Trophoblast cell (in vitro differentiated cells and primary cell): ENCODE measurements around the gene NEK3.
"Not testable (repeated sequence)": the region's sequence is repeated elsewhere in the genome, so short reads cannot be mapped to it uniquely, and the experiment has no call there.

Source experiments
- DNase-seq, 2 donors: peaks; one replicate each; pipeline ENCODE4 v3.0.0-alpha.2; 2016
- H2AFZ ChIP-seq: 2 replicates; pipeline ENCODE4 v1.6.1; 2013; ENCODE audit warnings: low read length, moderate library complexity, mild to moderate bottlenecking; ENCODE audit not compliant: insufficient read depth, poor library complexity
- H2AK5ac ChIP-seq: 2 replicates; pipeline ENCODE4 v1.6.1; 2013; ENCODE audit warnings: mild to moderate bottlenecking, low read length
- H2BK120ac ChIP-seq: 2 replicates; pipeline ENCODE4 v1.6.1; 2013; ENCODE audit warnings: low read length, mild to moderate bottlenecking, moderate library complexity; ENCODE audit not compliant: insufficient read depth, poor library complexity
- H2BK12ac ChIP-seq: 2 replicates; pipeline ENCODE4 v1.6.1; 2013; ENCODE audit warnings: mild to moderate bottlenecking, low read length, moderate library complexity
- H2BK5ac ChIP-seq: 2 replicates; pipeline ENCODE4 v1.6.1; 2013; ENCODE audit warnings: low read length, low read depth, moderate library complexity, mild to moderate bottlenecking; ENCODE audit not compliant: poor library complexity
- H3K14ac ChIP-seq: 2 replicates; pipeline ENCODE4 v1.6.1; 2013; ENCODE audit warnings: mild to moderate bottlenecking, low read length
- H3K18ac ChIP-seq: 2 replicates; pipeline ENCODE4 v1.6.1; 2013; ENCODE audit warnings: mild to moderate bottlenecking, low read length
- H3K23ac ChIP-seq: 2 replicates; pipeline ENCODE4 v1.6.1; 2013; ENCODE audit warnings: low read length
- H3K27ac ChIP-seq: 2 replicates; pipeline ENCODE4 v1.5.1; 2013; ENCODE audit warnings: low read depth, mild to moderate bottlenecking, inconsistent platforms, low read length, moderate library complexity
- H3K27me3 ChIP-seq: 2 replicates; pipeline ENCODE4 v1.6.1; 2013; ENCODE audit warnings: inconsistent platforms, mild to moderate bottlenecking, low read length, moderate library complexity; ENCODE audit not compliant: insufficient read depth
- H3K36me3 ChIP-seq, 2 experiments: 1 replicate in 1 of 2; 2 replicates in 1 of 2; pipeline ENCODE4 v1.6.1; 2013; ENCODE audit warnings: low read length in 2 of 2, mild to moderate bottlenecking in 2 of 2, moderate library complexity in 1 of 2; ENCODE audit not compliant: insufficient read depth in 2 of 2, control insufficient read depth in 1 of 2
- H3K4ac ChIP-seq: 2 replicates; pipeline ENCODE4 v1.6.1; 2013; ENCODE audit warnings: low read depth, mild to moderate bottlenecking, low read length, moderate library complexity
- H3K4me1 ChIP-seq, 2 experiments: 1 replicate in 1 of 2; 2 replicates in 1 of 2; pipeline ENCODE4 v1.6.1; 2013; ENCODE audit warnings: low read length in 2 of 2, mild to moderate bottlenecking in 2 of 2, moderate library complexity in 1 of 2; ENCODE audit not compliant: insufficient read depth in 2 of 2, control insufficient read depth in 1 of 2
- H3K4me2 ChIP-seq: 2 replicates; pipeline ENCODE4 v1.6.1; 2013; ENCODE audit warnings: inconsistent platforms, mild to moderate bottlenecking, low read length, moderate library complexity
- H3K4me3 ChIP-seq: 2 replicates; pipeline ENCODE4 v1.5.1; 2013; ENCODE audit warnings: mild to moderate bottlenecking, low read depth, low read length, inconsistent platforms
- H3K79me1 ChIP-seq: one replicate; pipeline ENCODE4 v1.6.1; 2013; ENCODE audit warnings: low read length
- H3K79me2 ChIP-seq: 2 replicates; pipeline ENCODE4 v1.6.1; 2013; ENCODE audit warnings: low read length, mild to moderate bottlenecking; ENCODE audit not compliant: control insufficient read depth, insufficient read depth, poor library complexity
- H3K9ac ChIP-seq: 2 replicates; pipeline ENCODE4 v1.6.1; 2013; ENCODE audit warnings: mild to moderate bottlenecking, low read length
- H3K9me3 ChIP-seq: 2 replicates; pipeline ENCODE4 v1.6.1; 2013; ENCODE audit warnings: low read depth, mild to moderate bottlenecking, control low read depth, inconsistent platforms, low read length; ENCODE audit not compliant: insufficient read depth
- H4K12ac ChIP-seq: 2 replicates; pipeline ENCODE4 v1.6.1; 2013; ENCODE audit warnings: low read depth, mild to moderate bottlenecking, low read length, moderate library complexity
- H4K8ac ChIP-seq: 2 replicates; pipeline ENCODE4 v1.6.1; 2013; ENCODE audit warnings: low read depth, mild to moderate bottlenecking, low read length, moderate library complexity
- H4K91ac ChIP-seq: one replicate; pipeline ENCODE4 v1.6.1; 2013; ENCODE audit warnings: low read depth, mild to moderate bottlenecking, low read length, moderate library complexity
- WGBS: extraction: QIAGEN DNeasy Blood & Tissue Kit; methylation state at CpG from one replicate; pipeline ENCODE4 v1.1.7; 2013; ENCODE audit warnings: missing lambda C conversion rate; ENCODE audit not compliant: insufficient read length, insufficient coverage; ENCODE audit errors: extremely low coverage; 5-methylcytosine and 5-hydroxymethylcytosine counted together

Gene NEK3

DNA sequence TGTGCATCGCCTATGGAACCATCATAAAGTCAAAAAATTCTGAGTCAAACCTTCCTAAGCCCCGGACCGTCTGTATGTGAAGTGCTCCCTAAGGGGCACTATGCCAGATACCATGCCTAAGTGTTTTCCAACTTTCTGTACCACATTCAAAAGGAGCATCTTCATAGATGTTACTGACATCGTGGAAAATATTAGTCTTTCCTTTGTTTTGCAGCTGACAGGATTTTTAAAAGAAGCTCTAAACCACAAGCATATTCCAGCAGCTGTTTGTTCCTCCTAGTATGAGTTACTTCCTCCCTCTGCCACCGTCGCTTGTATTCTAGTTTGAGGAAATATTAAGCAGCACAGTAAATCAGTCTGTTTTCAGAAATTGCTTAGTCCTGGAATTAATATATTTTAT is 14.6 kb upstream of the NEK3 start:
- no CpG with 5 or more reads among the region's 6 CpGs for WGBS

DNA sequence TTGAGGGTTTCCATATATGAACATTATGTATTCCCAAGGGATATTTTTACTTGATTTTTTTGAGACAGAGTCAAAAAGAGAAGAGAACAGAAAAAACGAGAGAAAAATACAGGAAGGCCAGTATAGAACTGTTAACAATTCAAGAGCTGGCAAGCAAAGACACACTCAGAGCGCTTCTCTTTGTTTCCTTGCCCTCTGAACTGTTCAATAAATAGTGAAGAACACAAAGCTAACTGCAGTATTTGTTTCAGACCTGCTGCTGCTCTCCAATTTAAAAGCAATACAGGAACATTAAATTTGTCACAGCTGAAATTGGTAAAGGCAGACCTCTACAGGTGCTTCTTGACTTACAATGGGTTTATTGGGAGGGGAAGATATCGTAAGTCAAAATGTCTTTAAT is 14.0 kb upstream of the NEK3 start:
- no peak overlapping the region for H2AK5ac ChIP-seq
- WGBS = no CpG with 5 or more reads among the region's 3 CpGs
- H2BK12ac ChIP-seq = no peak overlapping the region

More for the DNA sequence above, 14.6 kb upstream of the NEK3 start:
- not testable (repeated sequence) for H2BK5ac ChIP-seq, H3K79me1 ChIP-seq, H4K91ac ChIP-seq, H2BK12ac ChIP-seq, H3K36me3 ChIP-seq, H2AFZ ChIP-seq, H3K18ac ChIP-seq, H3K4me2 ChIP-seq, H3K27me3 ChIP-seq, H2AK5ac ChIP-seq, H3K23ac ChIP-seq, H3K9me3 ChIP-seq, H3K27ac ChIP-seq, H3K79me2 ChIP-seq, H2BK120ac ChIP-seq, H3K4me1 ChIP-seq, H3K4ac ChIP-seq, H3K9ac ChIP-seq, H3K4me3 ChIP-seq, H4K8ac ChIP-seq, H3K14ac ChIP-seq, DNase-seq, H4K12ac ChIP-seq

DNA sequence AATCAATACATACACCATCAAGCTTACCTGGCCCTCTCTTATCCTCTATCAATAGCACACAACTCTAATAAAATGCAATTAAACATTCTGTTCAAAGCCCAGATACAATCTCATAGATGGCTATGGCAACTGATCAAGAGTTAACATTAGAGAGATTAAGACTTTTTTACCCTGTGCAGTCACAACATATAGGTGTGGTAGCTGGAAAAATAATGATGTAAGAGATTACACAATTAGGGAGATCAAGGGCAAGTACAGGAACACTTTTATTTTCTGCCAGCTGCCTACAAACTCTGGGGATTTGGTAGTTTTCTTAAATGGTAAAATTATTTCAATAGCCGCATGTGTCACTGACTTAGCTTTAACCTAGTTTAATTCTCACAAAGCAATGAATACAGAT is 12.3 kb upstream of the NEK3 start:
- H3K4me3 ChIP-seq, H2BK5ac ChIP-seq, H3K9me3 ChIP-seq, H3K4me1 ChIP-seq, DNase-seq, H3K79me2 ChIP-seq, H2AK5ac ChIP-seq, H2BK12ac ChIP-seq, H3K4me2 ChIP-seq, H3K14ac ChIP-seq, H4K91ac ChIP-seq, H4K8ac ChIP-seq, H3K4ac ChIP-seq, H4K12ac ChIP-seq, H3K18ac ChIP-seq, H3K23ac ChIP-seq, H3K27ac ChIP-seq, H3K79me1 ChIP-seq, H3K9ac ChIP-seq, H2BK120ac ChIP-seq, H2AFZ ChIP-seq, H3K27me3 ChIP-seq: not testable (repeated sequence)
- no CpG with 5 or more reads among the region's 1 CpG for WGBS
- H3K36me3 ChIP-seq = peaks cover 10 to 16% of the 10 kb centered on the region in 2 experiments

More for the DNA sequence above, 14.0 kb upstream of the NEK3 start:
- no peaks in the 10 kb centered on the region for H3K4me1 ChIP-seq
- no peak overlapping the region for H4K12ac ChIP-seq
- no peak overlapping the region for H3K4me3 ChIP-seq
- no peak overlapping the region for H2BK120ac ChIP-seq
- no peak overlapping the region for H3K27ac ChIP-seq
- no peak overlapping the region for H3K9ac ChIP-seq
- peaks cover 10 to 14% of the 10 kb centered on the region in 2 experiments for H3K36me3 ChIP-seq
- no peak overlapping the region for H2AFZ ChIP-seq
- no peak overlapping the region for H2BK5ac ChIP-seq
- no peak overlapping the region for H3K4me2 ChIP-seq
- H3K79me2 ChIP-seq = no peaks in the 10 kb centered on the region
- H4K91ac ChIP-seq = no peak overlapping the region
- H4K8ac ChIP-seq = no peak overlapping the region
- no peak overlapping the region for H3K4ac ChIP-seq
- no peak overlapping the region for H3K18ac ChIP-seq
- no peak overlapping the region for H3K14ac ChIP-seq
- H3K79me1 ChIP-seq = no peaks in the 10 kb centered on the region
- no peaks in the 10 kb centered on the region for H3K9me3 ChIP-seq
- no peak overlapping the region for H3K23ac ChIP-seq
- no peak for DNase-seq
- H3K27me3 ChIP-seq = no peaks in the 10 kb centered on the region

DNA sequence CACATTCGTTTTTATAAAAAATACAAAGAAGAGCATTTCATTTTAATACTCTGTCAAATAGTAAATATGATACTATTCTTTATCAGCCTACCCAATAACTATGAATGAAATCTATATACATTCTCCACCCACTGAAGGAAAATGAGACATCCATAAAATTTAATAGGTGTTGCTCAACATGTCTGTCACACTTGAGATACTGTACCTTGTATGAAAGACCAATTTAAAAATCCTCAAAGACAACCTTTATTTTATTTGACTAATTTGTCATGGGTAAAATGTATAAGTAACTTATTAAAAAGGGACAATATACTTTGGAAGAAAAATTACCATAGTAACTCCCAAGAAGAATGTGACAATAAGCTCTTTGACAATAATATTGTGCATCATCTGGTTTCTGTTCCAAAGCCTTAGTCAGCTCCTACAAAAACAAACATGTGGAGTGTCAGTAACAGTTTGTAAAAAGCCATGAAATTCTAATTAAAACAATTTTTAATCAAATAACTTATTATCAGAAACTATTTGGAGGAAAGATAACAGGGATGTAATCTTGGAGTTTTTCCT is 11.5 kb upstream of the NEK3 start:
- H2BK120ac ChIP-seq, H3K14ac ChIP-seq, DNase-seq, H2BK12ac ChIP-seq, H3K4me3 ChIP-seq, H3K4me1 ChIP-seq, H3K9ac ChIP-seq, H3K23ac ChIP-seq, H3K27ac ChIP-seq, H2AFZ ChIP-seq, H2BK5ac ChIP-seq, H3K27me3 ChIP-seq, H4K91ac ChIP-seq, H2AK5ac ChIP-seq, H3K79me1 ChIP-seq, H3K4ac ChIP-seq, H3K79me2 ChIP-seq, H4K12ac ChIP-seq, H3K9me3 ChIP-seq, H3K4me2 ChIP-seq, H4K8ac ChIP-seq, H3K18ac ChIP-seq: not testable (repeated sequence)
- H3K36me3 ChIP-seq = peaks cover 12 to 21% of the 10 kb centered on the region in 2 experiments
- WGBS = no CpG with 5 or more reads among the region's 1 CpG
